ENCODE results near the gene UNK. TPM values are rescaled to one million over a fixed set of nuclear protein-coding genes. Genes with fewer than 3 reads are reported as not detected.
A peak's percentile ranks its signal among the peaks of the same experiment; 100 is the strongest.

The UNK gene
- total RNA-seq, 1 experiment from 2014 or later = 49.0 TPM

DNA sequence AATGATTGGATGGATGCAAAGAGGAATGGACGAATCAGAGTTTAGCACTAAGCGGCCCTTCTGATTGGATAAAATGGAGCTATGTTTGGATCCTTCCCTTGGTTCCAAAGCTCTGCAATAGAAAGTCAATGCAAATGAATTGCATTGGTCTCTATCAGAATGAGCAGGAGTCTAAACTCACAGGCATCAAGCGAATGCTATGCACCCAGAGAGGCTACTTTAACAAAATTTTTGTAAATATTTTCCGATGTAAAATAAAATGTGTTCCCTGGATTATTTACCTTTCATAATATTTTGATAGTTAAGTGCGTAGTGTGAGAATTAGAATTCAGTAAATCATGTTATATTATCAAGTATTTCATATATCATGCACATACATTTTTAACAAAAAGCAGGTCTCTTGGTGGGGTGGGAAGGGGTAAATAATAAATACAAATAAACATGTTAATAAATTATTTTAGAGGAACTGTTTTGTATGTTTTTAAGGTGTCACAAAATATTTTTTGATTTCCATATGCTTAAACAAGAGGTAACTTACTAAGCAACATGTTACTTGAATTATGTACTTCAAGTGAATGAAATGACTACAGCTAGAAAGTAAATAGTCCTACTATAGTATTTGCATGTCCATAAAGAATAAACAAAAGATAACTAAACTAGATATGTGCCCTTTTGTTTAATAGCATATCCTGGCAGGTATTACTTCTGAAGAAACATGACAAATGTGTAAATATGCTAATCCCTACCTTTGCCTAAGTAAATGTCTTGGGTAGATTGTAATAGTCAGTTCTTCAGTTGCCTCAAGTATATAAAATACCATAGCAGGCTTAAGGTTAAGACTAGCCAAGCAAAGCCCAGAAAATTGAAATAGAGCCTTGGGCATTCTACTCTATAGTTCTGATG is 4.4 kb upstream of the UNK start:
- H3K4me3 ChIP-seq (ENCODE audit: low read length) = peak overlapping the region; percentile 46
- H4K20me1 ChIP-seq (ENCODE audit: insufficient read depth, low read depth, low read length) = peaks cover 32% of the 10 kb centered on the region
- no peaks in the 10 kb centered on the region for H3K27me3 ChIP-seq (ENCODE audit: low read length)
- no peak for DNase-seq
- peaks cover 18% of the 10 kb centered on the region for H3K79me2 ChIP-seq (ENCODE audit: low read length)
- H3K9me2 ChIP-seq (replicated peaks; ENCODE audit: insufficient read depth, low read length) = no peaks in the 10 kb centered on the region
- H3K4me2 ChIP-seq (ENCODE audit: low read depth, low read length, poor library complexity, severe bottlenecking) = peak overlapping the region; percentile 76
- H2AFZ ChIP-seq (ENCODE audit: low read length) = no peak overlapping the region
- H3K36me3 ChIP-seq (ENCODE audit: insufficient read depth, low read length) = peaks cover 21% of the 10 kb centered on the region
- peaks cover 54% of the 10 kb centered on the region for H3K4me1 ChIP-seq (ENCODE audit: low read length)
- H3K27ac ChIP-seq (ENCODE audit: low read length) = peak overlapping the region; percentile 95
- H3K9me3 ChIP-seq (ENCODE audit: low read length) = no peaks in the 10 kb centered on the region
- peak overlapping the region; percentile 61 for H3K9ac ChIP-seq (ENCODE audit: low read length)

DNA sequence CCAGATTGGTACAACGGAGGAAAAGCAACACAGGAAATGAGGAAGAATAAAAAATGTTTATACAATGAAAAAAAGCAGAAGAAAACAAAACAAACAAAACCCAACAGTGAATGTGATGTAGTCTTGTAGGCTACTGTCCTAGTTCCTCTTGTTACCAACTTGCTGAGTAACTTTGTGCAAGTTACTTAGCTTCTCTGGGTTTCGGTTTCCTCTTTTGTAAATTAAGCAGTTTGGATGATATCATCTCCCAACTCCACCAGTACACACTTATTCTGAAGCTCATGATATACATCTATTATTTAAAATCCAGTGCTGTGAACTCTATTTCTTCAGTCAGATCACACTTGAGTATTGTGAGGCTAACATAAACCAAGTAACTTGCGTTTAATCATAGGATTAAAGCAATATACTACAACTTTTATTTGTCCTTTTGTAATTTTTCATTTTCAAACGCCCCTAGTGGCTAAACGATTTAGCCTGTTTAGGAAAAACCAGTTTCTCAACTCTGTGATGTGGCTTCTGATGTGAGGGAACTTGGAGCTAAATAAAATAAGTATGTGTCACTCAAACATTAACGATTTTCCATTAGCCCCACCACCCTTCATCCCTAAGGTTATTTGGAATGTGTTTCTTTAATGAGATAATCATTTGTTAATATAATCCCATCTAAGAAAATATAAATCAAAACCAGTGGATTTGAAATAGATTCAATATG is 1.4 kb upstream of the UNK start:
- H2AFZ ChIP-seq (ENCODE audit: low read length) = peak overlapping the region; percentile 87
- peak overlapping the region; percentile 95 for H3K27ac ChIP-seq (ENCODE audit: low read length)
- peak overlapping the region; percentile 89 for H3K4me2 ChIP-seq (ENCODE audit: low read depth, low read length, poor library complexity, severe bottlenecking)
- peaks cover 46% of the 10 kb centered on the region for H3K79me2 ChIP-seq (ENCODE audit: low read length)
- H3K4me1 ChIP-seq (ENCODE audit: low read length) = peaks cover 62% of the 10 kb centered on the region
- H3K9me3 ChIP-seq (ENCODE audit: low read length) = no peaks in the 10 kb centered on the region
- peak overlapping the region; percentile 93 for H3K9ac ChIP-seq (ENCODE audit: low read length)
- H3K4me3 ChIP-seq (ENCODE audit: low read length) = peak overlapping the region; percentile 85
- DNase-seq = peak; percentile 88
- H4K20me1 ChIP-seq (ENCODE audit: insufficient read depth, low read depth, low read length) = peaks cover 13% of the 10 kb centered on the region
- no peaks in the 10 kb centered on the region for H3K27me3 ChIP-seq (ENCODE audit: low read length)
- H3K36me3 ChIP-seq (ENCODE audit: insufficient read depth, low read length) = peaks cover 10% of the 10 kb centered on the region
- no peaks in the 10 kb centered on the region for H3K9me2 ChIP-seq (replicated peaks; ENCODE audit: insufficient read depth, low read length)

DNA sequence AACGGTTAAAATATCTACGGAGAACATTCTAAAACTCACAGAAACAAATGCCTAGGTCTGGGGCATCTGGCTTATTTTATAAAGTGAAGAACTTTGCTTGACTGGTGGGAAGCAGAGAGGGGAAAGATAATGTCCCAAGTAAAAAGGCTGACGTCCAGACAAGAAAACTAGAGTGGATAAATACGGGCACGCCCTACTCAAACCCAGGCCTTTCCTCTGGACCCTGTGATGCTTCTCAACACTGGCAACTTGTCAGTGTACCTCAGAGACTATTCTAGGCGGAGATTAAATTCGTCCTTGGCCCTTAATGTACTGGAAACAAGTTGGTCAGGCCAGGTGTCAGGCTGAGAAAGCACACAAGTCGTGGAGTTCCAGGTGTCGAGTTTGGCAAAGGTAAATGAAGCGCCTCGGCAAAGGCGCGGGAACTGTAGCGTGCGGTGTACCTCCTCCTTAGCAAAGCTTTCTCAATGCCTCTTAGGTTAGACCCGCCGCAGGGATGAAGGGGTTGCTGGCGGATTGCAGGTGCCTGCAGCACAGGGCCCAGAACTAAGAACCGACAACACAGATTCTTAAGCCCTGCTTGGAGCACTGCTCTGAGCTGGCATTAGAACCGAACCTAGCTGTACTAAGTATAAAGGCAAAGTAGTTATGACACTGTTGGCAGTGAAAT is 668 bp upstream of the UNK start:
- no peaks in the 10 kb centered on the region for H3K9me2 ChIP-seq (replicated peaks; ENCODE audit: insufficient read depth, low read length)
- peak overlapping the region; percentile 93 for H3K9ac ChIP-seq (ENCODE audit: low read length)
- peak overlapping the region; percentile 89 for H3K4me2 ChIP-seq (ENCODE audit: low read depth, low read length, poor library complexity, severe bottlenecking)
- H4K20me1 ChIP-seq (ENCODE audit: insufficient read depth, low read depth, low read length) = peaks cover 6% of the 10 kb centered on the region
- no peak for DNase-seq
- peak overlapping the region; percentile 7; the same call in 1 of the 2 replicates for H2AFZ ChIP-seq (ENCODE audit: low read length)
- peak overlapping the region; percentile 95 for H3K27ac ChIP-seq (ENCODE audit: low read length)
- H3K4me3 ChIP-seq (ENCODE audit: low read length) = peak overlapping the region; percentile 85
- peaks cover 56% of the 10 kb centered on the region for H3K4me1 ChIP-seq (ENCODE audit: low read length)
- no peaks in the 10 kb centered on the region for H3K27me3 ChIP-seq (ENCODE audit: low read length)
- no peaks in the 10 kb centered on the region for H3K9me3 ChIP-seq (ENCODE audit: low read length)
- H3K36me3 ChIP-seq (ENCODE audit: insufficient read depth, low read length) = peaks cover 4% of the 10 kb centered on the region
- peaks cover 45% of the 10 kb centered on the region for H3K79me2 ChIP-seq (ENCODE audit: low read length)

DNA sequence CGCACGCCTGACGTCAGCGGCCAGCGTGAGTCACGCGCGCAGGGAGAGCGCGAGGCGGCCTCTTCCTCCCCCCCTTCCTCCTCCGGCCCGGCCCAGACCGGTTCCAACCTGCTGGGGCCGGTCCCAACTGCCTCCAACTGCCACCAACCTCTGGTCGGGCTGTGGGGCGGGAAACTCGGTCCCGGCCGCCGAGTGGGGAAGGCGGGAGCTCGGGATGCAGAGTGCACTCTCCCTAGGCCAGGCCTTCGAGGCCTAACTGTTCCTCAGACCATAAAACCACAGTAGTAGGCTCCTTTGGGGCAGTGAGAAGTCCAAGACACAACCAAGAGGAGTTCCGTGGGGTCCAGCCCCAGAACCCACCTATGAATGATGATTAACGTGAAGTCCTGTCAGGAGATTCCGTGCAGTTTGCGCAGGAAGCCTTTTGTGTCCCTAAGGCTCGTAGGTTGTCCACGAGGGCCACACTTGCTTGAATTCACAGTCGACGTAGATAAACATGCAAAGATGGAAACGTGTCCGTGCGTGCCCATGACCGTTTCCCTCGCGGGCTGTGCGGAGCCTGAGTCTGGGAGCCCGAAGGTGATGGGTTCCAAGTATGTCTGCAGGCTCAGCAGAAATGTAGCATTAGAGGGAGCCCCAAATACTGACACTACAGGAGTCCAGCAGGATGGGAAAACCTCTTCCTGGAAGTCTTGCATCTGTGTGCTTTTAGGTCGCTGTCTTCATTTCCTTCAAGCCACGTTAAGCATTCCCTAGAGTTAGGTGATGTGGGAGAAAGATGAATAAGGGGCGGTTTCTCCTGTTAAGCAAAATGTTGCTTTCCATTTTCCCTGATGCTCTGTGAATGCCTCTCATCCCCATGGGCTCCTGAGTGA is 647 bp downstream of the UNK start:
- Histone ChIP-seq H4K20me1 (ENCODE audit: insufficient read depth, low read depth, low read length) (no peaks in the 10 kb centered on the region), H2AFZ (ENCODE audit: low read length) (peak overlapping the region; percentile 60; the same call in 1 of the 2 replicates), H3K4me1 (ENCODE audit: low read length) (peaks cover 53% of the 10 kb centered on the region), H3K4me2 (ENCODE audit: low read depth, low read length, poor library complexity, severe bottlenecking) (peak overlapping the region; percentile 89), H3K27ac (ENCODE audit: low read length) (peak overlapping the region; percentile 95), H3K27me3 (ENCODE audit: low read length) (no peaks in the 10 kb centered on the region), H3K36me3 (ENCODE audit: insufficient read depth, low read length) (peaks cover 4% of the 10 kb centered on the region; the same call in 1 of the 2 replicates), H3K4me3 (ENCODE audit: low read length) (peak overlapping the region; percentile 85), H3K9me2 (replicated peaks; ENCODE audit: insufficient read depth, low read length) (no peaks in the 10 kb centered on the region), H3K79me2 (ENCODE audit: low read length) (peaks cover 51% of the 10 kb centered on the region), H3K9ac (ENCODE audit: low read length) (peak overlapping the region; percentile 93), H3K9me3 (ENCODE audit: low read length) (no peaks in the 10 kb centered on the region)
- peak; percentile 95 for DNase-seq

DNA sequence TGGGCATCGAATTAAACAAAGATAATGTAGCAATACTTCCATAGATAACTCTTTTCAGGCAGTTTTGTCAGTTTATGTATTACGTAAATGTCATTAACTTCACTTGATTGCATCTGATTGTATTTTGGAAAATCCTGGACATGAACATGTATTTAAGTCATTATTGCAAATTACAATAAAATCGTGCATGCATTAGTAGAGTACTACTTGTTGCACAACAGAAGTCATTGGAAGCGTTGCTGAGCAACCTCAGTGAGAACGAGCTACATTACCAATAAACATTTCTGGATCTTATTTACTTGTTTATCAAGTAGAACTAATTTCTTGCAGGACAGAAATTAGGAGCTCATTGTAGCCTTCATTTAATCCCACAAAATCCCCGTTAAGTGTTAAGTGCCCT is 6.6 kb downstream of the UNK start:
- no peak overlapping the region for H2AFZ ChIP-seq (ENCODE audit: low read length)
- H3K9me3 ChIP-seq (ENCODE audit: low read length) = no peaks in the 10 kb centered on the region
- peaks cover 22% of the 10 kb centered on the region; the same call in 1 of the 2 replicates for H3K36me3 ChIP-seq (ENCODE audit: insufficient read depth, low read length)
- peaks cover 96% of the 10 kb centered on the region for H3K79me2 ChIP-seq (ENCODE audit: low read length)
- H4K20me1 ChIP-seq (ENCODE audit: insufficient read depth, low read depth, low read length) = peaks cover 4% of the 10 kb centered on the region; the same call in 1 of the 2 replicates
- H3K9ac ChIP-seq (ENCODE audit: low read length) = no peak overlapping the region
- no peak for DNase-seq
- no peak overlapping the region for H3K27ac ChIP-seq (ENCODE audit: low read length)
- no peak overlapping the region for H3K4me3 ChIP-seq (ENCODE audit: low read length)
- H3K4me1 ChIP-seq (ENCODE audit: low read length) = peaks cover 11% of the 10 kb centered on the region
- no peaks in the 10 kb centered on the region for H3K27me3 ChIP-seq (ENCODE audit: low read length)
- H3K9me2 ChIP-seq (replicated peaks; ENCODE audit: insufficient read depth, low read length) = no peaks in the 10 kb centered on the region
- no peak overlapping the region for H3K4me2 ChIP-seq (ENCODE audit: low read depth, low read length, poor library complexity, severe bottlenecking)

DNA sequence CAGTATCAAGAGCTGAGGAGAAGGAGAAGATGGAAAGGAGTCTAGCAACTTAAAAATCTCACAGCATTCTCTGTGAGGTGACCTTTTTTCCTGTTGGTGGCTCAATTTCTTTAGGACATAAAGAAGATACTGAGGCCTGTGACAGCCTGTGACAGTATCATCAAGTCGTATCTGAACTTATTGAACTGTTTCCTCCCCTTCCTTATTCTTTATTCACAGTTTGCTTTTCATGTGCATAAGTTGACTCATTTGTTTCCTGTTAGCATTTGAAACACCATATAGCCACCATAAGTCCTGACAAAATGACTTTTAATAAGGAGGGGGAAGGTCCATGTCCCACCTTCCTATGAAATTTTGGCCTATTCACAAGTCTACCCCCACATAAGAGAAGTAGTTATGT is 8.9 kb downstream of the UNK start:
- Histone ChIP-seq H3K27me3 (ENCODE audit: low read length) (no peaks in the 10 kb centered on the region), H3K9ac (ENCODE audit: low read length) (no peak overlapping the region), H3K27ac (ENCODE audit: low read length) (no peak overlapping the region), H3K9me2 (replicated peaks; ENCODE audit: insufficient read depth, low read length) (no peaks in the 10 kb centered on the region), H3K4me3 (ENCODE audit: low read length) (no peak overlapping the region), H3K4me2 (ENCODE audit: low read depth, low read length, poor library complexity, severe bottlenecking) (no peak overlapping the region), H4K20me1 (ENCODE audit: insufficient read depth, low read depth, low read length) (peaks cover 4% of the 10 kb centered on the region; the same call in 1 of the 2 replicates), H3K79me2 (ENCODE audit: low read length) (peaks cover 91% of the 10 kb centered on the region), H2AFZ (ENCODE audit: low read length) (no peak overlapping the region), H3K4me1 (ENCODE audit: low read length) (no peaks in the 10 kb centered on the region), H3K36me3 (ENCODE audit: insufficient read depth, low read length) (peaks cover 31% of the 10 kb centered on the region; the same call in 1 of the 2 replicates), H3K9me3 (ENCODE audit: low read length) (no peaks in the 10 kb centered on the region)
- no peak for DNase-seq

DNA sequence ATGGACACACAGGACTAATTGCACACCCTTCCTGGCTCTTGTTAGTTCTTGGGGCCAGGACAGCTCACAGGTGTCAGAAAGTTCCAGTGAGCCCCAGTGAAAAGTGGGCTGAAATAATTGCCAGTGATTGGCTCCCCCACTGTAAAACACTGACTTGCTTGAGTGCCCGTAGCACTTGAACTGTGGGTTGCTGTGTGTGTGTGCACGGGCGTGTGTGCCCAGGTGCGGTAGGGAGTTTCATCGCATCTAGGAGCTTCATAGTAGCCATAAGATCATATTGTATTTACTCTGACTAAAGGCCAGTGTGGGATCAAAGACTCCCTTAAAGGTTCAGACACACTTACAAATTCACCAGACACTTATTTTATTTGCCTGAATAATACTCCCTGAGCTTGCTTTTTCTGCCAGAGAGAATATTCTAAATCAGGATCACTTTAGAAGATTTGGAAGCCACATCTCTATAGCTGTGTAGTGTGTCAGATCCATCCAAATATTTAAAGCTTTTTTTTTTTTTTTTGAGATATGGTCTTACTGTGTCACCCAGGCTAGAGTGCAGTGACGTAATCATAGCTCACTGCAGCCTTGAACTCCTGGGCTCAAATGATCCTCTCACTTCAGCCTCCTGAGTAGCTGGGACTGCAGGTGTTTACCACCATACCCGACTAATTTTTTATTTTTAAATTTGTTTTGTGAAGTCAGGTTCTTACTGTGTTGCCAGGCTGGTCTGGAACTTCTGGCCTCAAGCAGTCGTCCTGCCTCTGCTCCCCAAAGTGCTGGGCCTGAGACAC is 11.4 kb downstream of the UNK start:
- Histone ChIP-seq H3K79me2 (ENCODE audit: low read length) (peaks cover 81% of the 10 kb centered on the region), H2AFZ (ENCODE audit: low read length) (no peak overlapping the region), H4K20me1 (ENCODE audit: insufficient read depth, low read depth, low read length) (peaks cover 4% of the 10 kb centered on the region; the same call in 1 of the 2 replicates), H3K4me3 (ENCODE audit: low read length) (no peak overlapping the region), H3K9me2 (replicated peaks; ENCODE audit: insufficient read depth, low read length) (no peaks in the 10 kb centered on the region), H3K9me3 (ENCODE audit: low read length) (no peaks in the 10 kb centered on the region), H3K4me2 (ENCODE audit: low read depth, low read length, poor library complexity, severe bottlenecking) (no peak overlapping the region), H3K36me3 (ENCODE audit: insufficient read depth, low read length) (peaks cover 29% of the 10 kb centered on the region; the same call in 1 of the 2 replicates), H3K4me1 (ENCODE audit: low read length) (no peaks in the 10 kb centered on the region), H3K27me3 (ENCODE audit: low read length) (no peaks in the 10 kb centered on the region), H3K27ac (ENCODE audit: low read length) (no peak overlapping the region), H3K9ac (ENCODE audit: low read length) (no peak overlapping the region)
- DNase-seq = no peak
